ENCODE measurements around the gene PHF12. TPM values are rescaled to one million over a fixed set of nuclear protein-coding genes. Genes with fewer than 3 reads are reported as not detected.

The PHF12 gene
- 35.5 TPM for polyA plus RNA-seq (2013, experiment 1 of 2; ENCODE audit: insufficient read length)
- 28.0 TPM for polyA plus RNA-seq (2013, experiment 2 of 2; ENCODE audit: insufficient read length)

DNA sequence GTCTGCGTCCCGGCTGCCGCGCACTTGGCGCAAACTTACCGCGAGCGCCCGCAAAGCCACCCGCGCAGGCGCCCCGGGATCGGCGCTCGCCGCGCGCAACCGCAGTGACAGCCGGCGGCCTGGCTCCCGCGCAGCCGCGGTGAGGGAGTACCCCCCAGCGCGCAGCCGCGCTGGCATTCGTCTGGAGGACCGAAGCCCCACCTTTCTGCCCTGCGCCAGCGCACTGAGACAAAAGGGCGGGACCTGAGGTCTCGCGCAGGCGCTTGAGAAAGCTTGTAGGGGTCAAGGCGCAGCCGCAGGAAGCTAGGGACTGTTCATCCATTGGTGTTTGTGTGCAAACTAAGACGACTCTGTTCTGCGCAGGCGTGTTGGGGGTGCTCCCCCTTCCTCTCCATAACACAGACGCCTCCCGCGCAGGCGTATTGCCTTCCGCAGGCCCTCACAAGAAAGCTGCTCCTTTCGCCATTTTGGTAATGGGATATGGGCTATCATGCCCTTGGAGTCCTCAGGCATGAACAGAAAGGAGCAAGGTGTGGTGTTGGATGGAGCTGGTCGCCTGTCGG is at the start of gene PHF12:
PHF12 (minus strand) TSS at position 91 of the 563 bp plus-strand sequence. CDS start 558 bp downstream, outside the sequence.
- peak; percentile 100 for DNase-seq

DNA sequence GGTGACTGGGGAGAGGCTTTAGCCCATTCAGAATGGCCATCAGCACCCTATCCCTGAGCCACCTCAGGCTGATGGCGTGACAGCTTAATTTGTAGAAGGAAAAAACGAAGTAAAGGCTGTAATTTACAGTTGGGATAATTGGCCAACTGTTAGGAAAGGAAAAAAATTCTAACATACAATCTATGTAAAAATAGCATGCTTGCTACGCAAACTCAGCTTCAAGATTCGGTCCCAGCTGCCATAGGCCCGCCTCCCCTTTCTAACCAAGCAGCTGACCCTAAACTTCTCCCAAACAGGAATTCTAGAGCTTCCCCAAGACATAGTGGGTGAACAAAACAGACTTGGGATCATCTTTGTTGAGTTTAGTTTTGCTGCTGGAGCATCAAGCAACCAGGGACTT is 49.7 kb upstream of the PHF12 start:
- no peak for DNase-seq

DNA sequence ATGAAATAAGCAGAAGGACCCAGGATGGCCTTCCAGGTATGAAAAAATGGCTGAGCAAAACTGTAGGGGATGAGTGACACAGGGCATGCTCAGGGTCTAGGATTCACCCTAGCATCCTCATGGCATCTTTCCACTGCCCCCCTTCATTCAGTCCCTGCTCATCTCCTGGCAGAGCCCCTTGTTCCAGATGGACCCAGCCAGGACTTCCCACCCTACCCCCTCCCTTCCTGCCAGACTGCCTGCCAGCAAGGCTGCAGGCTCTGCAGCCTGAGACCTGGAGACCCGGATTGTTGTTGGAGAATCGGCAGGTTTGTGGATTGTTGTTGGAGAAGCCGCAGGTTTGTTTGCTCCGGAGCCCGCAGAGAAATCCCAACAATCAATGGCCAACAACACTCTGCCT is 47.9 kb upstream of the PHF12 start:
- no peak for DNase-seq

DNA sequence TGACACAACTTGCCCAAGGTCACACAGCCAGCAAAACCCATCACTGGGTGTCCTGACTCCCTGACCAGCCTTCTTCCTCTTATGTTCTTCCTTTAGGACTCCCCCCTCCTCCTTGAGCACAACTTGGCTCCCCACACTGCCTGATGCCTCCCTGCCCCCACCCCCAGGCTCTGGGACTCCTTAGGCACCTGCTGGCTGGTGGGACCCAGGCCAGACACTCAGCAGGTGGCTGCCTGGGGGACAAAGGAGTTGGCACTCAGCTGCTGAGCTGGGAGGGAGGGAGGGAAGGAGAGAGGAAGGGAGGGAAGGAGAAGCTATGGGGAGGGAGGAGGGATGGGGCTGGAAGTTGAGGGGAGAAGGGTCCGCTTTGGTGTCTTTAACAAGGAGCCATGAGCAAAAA is 46.5 kb upstream of the PHF12 start:
- DNase-seq = no peak

DNA sequence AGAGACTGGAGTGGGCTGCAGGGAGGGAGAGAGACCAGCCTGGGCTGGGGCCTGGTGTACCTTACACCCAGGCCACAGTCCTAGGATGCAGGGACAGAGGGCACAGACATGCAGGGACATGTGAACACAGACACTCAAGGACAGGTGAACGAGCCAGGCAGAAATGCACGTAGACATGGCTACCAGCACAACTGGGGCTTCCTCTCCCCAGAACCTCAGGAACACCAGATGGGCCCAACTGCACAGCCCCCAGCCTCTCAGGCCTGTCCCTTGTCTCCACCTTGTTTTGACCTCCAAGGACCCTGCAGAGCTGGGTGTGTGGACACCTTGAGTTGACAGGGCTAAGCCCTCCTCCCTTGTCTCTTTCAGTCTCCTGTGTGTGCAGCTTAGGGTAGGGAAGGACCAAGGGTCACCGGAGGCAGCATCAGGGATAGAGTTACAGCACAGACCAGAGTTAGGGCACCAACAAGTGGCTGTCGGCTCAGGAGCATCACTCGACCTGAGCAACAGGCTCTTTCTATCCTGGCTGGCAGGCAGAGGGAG is 45.3 kb upstream of the PHF12 start:
- DNase-seq = no peak

DNA sequence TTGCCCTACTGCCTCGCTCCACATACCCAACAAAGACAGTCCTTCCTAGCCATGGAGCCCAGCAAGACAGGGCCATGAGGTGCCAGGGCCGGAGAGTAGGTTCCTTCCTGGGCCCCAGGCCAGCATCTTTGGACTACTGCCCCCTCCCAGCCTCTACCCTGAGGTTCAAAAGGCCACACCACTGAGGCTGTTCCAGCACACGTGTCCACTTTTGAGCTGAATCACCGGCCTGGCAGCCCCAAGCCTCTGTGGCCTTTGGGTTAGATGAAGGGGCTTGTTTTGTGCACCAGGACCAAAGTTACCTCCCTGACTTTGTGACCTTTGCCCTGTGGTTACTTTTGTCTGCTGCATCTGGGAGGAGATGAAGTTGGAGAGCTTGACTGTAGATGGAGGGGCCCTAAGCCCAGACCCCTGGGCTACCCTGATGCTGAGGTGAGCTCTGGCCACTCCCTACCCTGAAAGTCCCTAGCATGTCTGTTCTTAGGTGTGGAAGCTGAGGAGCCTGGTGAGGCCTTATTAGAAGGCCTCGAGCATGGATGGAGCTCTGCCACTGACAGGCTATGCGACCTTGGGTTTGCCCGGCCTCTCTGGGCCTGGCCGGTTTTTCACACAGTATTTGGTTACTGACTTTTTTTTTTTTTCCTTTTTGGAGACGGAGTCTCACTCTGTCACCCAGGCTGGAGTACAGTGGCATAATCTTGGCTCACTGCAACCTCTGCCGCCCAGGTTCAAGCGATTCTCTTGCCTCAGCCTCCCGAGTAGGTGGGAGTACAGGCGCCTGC is 42.5 kb upstream of the PHF12 start:
- no peak for DNase-seq

DNA sequence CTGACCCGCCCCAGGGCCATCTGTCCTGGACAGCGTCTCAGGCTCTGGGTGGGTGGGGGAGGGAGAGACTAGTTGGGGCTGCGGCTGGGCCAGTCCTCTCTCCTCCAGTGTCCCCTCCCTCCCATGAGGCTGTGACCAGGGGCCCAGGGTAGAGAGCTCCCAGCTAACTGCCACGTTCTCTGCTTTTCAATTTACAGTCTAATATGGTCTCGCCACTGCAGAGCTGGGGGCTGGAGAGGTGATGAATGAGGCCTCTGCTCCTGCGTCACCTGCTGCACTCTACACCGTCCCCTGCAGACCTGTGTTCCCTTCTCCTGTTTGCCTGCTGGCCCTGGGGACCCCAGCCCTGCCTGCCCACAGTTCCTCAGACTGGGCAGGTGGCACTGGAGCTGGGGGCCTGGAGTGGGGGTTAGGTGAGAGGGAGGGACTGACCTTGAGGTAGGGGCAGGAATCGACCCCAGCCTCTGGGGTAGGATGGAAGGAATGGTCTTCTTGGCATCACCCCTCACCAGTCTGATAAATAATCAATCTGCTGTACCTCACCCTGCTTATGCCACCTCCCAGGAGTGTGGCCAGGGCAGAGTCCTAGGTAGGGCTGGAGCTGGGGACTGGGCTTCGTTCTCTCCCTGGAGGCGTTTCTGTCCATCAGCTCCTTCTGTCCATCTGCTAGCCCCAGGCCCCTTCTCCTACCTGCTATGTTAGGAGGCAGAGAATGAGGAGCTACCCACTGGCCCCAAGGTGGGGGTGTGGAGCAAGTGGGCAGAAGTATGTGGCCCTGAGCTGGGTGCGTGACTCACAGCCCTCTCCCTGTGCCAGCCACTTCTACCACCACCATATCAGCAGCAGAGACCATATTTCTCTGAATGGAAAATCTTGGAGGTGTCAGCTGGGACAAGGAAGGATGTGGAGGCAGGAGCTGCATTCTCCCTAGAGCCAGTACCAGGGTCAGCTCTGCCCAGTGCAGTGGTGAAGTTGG is 41.6 kb upstream of the PHF12 start:
- DNase-seq = no peak

DNA sequence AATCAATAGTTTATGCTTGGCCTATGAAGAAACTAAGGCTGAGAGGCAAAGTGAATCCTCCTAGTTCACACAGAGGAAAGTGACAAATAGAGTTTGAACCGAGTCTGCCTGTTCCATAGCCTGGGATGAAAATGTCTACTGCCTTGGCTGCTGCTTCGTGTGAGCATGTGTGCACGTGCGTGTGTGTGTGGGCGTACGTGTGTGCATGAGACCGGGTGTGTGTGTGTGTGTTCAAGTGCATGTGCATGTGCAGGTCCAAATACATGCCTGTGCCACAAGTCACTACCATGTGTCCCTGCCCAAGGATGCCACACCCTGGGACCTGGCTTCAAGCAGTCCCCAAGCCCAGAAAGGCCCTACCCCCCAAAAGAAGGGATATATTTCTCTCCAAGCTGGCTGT is 40.9 kb upstream of the PHF12 start:
- no peak for DNase-seq

DNA sequence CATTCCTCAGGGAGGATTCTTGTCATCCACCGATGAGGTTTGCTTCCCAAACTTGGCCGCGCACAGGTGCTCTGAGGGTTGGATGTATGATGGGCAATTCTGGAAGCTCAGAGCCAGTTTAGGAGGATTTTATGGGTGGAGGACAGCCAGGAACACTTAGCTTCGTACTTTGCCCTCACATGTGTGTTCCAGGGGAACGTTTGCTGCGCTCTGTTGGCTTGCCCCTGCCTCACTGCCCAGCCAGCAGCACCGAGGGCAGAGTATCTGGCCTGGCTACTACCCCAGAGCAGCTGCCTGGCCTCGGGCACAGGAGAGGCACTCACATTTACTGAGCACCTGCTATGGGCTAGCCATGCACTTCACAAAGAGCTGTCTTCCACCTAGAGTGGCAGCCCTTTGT is 40.5 kb upstream of the PHF12 start:
- DNase-seq = no peak

DNA sequence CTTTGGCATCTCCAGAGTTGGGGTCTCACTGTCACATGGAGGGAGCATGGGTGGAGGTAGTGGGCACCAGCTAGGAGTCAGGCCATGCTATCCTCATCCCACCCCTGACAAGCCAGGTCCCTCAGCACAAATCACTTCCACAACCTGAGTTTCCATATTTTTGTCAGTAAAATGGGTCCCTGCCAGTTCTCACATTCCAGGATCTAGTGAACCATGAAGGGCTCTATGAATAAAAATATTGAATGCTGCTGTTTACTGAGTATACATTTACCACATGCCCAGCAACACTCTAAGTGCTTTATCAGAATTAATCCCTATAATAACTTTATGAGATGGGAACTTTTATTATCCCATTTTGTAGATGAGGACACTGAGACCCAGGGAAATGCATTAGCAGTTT is 37.7 kb upstream of the PHF12 start:
- DNase-seq = no peak

DNA sequence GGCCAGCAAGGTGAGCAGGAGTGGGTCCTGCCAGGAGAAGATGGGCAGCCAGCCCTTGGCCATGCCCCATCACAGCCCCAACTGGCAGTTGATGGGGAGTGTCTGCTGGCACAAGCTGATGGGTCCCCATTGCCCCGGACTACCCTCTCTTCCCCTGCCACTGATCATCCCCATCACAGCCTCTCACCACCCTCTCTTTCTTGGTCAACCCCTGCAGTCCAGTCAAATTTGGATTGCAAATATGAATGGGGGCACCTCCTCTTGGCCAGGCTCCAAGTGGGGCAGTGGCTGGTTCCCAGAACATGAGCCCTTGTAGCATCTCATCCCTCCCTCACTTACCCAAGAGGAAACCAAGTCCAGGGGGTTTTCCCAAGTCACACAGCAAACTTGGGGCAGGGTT is 37.2 kb upstream of the PHF12 start:
- DNase-seq = no peak

DNA sequence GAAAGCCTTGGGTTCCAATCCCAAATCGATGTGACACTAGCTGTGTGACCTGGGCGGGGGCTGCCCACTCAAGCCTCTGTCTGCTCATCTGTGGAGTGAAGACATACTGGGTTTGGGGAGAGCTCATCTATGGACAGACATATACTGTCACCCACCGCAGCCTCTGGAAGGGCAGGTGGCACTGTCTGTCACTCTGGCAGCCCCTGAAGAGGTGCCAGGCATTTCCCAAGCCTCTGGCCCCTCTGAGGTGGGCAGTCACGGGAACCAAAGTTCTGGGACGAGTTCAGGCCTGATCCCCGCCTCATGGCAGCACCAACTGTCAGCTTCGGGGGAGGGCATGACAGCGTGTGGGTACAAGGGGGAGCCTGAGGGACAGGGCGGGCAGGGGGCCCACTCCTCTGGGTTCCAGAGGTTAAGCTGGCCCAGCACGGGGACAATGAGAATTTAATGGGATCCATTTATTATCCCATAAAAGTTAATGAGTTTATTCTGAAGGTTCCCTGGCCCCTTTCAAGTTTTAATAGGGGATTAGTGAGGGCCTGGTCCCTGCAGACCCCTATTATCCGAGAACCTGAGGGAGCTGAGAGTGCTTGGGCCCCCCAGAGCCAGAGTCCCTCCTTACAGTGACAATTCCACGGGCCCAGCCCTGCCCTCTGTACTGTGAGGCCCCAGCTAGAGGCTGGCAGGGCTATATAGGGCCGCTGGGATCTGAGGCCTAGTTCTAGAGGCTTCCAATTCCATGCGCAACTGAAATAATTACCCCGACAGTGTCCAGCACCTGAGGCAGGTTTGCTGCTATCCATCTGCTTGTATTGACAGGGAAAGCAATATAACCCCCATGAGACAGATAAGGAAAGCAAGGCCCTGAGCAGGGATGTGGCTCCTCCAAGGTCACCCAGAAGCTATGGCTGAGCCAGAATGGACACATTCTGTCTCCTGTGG is 35.7 kb upstream of the PHF12 start:
- no peak for DNase-seq

DNA sequence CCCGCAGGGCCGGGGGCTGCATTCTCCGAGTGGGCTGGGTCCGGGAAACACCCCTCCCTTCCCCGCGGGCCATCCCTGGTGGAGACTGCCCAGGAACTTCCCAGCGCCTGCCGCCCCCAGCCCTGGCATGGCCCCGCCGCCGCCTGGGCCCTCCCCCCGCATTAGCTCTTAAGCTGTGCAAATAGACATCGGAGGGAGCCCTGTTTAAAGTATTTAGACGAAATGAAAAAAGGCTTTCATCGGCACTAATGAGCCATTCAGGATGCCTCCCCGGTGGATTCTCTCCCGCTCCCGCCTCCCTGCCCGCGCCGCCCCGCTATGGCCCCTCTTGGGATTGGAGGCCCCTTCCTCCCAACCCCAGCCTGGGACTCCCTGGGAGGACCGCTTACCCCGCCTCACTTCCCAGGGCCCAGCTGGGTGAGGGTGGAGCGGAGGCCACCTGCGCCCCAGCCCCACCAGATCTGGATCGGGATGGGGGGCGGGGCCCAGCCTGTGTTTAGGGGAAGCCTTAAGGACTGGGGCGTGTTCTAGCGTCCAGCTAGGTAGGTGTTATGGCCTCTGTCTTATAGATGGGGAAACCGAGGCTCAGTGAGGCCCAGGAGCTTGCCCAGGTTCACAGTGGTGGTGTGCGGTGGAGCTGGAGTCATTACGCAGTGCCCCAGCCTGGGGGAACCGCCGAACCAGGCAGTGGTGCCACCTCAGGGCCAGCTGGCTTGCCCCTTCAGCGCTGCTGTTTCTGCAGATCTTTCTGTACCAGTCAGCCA is 34.8 kb upstream of the PHF12 start:
- no peak for DNase-seq

DNA sequence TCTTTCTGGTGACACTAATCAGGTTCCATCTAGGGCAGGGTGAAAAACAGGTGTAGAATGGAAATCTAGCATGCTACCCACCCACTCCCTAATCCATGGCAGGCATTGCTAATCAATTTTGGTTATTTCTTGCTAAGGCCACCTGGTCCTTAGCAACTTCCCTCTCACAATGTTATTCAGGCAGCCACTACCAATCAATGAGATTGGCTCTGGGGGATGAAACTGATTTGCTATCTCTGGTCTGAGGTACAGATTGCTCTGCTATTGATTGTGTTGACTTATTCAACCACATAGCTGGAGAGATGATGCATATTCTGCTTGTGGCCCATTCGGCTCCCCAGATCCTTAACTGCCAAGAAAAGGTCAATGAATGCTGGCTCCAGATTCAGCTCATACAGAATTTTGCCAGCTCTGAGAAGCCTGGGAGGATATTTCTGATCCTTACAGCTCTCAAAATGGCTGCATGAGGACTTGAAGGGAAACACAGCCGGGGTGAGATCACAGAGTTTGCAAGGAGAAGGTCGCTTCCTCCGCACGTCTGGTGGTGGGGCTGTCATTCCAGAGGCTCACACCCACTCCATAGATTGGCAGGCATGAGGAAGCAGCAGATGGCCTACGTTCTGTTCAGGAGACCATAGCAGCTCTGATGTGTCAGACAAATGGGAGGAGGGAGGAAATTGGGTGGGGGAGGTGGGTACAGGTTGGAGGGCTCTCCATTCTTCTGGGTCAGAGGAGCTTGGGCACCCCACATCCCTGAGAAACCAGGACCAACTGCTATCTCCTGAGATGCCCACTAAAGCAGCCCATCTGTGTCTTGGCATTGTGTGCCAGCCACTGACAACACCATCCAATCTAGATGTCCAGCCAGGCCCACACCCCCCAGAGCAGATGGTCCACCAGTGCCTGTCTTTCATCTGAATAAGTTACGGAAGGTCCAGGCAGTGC is 32.2 kb upstream of the PHF12 start:
- DNase-seq = no peak

DNA sequence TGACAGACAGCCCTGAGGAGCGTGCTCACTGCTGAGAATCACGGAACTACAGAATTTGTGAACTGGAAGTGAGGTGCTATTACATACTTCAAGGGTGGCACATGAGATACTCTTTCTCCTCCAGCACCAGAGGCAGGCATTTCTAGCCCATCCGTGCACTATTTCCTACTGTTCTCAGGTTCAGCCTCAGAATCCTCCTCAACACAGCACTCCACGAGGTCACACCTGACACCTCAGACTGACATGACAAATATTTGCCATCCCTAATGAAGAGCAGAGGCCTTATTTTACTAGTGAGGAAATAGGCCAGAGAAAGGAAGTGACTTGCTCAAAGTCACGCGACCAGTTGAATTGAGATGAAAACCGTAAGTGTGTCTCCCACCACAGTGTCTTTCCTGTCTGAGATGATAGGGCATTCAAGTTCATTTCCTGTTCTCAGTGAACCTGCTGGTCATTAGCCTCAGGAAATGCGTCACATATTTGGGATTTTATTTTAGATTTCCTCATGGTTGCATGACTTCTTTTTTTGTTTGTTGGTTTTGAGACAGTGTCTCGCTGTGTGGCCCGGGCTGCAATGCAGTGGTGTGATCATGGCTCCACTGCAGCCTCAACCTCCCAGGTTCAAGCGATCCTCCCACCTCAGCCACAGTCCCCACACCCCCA is 30.9 kb upstream of the PHF12 start:
- DNase-seq = peak; percentile 29

DNA sequence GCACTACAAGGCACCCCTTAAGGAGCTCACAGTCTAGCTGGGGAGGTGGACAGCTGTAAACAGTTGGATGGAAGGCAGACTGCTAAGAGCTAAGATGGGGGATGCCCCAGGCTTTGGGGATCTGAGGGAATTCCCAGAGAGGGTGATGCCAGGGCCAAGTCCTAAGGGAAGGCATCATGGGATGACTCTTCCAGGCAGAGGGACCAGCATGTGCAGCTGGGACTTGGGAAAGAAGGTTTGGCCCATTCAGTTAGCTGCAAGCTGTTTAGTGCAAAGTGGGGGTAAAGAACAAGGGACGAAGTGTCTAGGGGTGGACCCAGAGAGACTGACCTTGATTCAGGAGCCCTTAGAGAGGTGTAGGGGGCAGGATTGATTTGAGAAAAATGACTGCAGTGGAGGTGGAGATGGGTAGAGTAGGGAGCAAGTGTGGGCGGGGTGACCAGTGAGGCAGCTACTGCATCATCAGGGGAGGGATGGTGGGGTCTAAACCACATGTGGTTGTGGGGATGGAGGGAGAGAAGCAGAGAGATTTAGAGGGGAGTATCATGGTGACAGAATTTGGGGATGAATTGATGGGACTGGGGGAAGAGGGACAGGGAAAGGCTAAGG is 27.1 kb upstream of the PHF12 start:
- no peak for DNase-seq

DNA sequence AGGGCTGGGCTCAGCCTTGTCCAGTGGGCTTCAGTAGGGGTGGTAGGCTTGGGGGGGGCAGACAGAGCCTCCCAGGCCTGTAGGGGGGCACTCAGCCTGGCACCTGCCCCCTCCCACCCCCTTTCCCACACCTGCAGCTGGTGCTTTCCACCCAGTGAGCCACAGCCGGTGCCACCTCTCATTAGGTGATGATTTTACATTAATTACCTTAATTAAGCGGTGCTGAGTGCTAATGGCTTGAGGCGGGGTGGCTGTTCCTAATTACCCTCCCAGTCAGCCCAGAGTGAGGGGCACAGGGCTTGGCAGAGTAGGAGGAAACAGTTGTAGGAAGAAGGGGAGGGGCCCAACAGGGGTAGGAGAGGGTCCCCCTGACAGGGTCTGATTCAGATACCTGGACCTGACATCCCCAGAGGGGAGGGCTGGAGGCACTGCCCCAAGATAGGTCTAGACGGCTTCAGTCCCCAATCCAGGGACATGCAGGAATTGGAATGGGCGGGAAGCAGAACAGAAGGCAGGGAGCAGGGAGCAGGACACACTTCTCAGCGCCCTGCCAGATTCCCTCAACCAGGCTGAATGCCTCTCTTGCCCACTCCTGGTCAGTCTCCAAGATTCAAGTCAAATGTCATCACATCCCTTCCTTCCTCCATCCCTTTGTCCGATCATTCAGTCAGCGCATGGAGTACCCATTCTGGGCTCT is 26.5 kb upstream of the PHF12 start:
- DNase-seq = no peak

DNA sequence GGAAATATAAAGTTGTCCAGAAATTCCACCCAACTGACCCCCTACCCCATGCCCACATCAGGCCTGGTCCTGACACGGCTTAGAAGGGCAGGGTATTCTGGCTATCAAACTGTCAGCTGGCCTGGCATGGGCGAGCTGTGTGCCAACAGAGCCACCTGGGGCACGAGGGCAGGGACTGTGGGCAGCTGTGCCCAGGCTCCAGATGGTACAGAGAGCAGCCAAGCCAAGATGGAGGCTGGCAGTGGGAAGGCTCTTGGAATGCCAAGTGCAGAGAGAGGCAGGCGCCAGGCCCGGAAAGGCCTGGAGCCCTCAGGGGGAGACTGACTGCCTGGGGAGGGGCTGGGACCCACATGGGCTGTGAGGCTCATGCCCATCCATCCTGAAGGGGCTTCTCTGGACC is 24.3 kb upstream of the PHF12 start:
- DNase-seq = no peak
